SHP77 (cell line): ENCODE measurements around the gene TNNT2.

Experiments used
- DNase-seq, 2 experiments: peaks; one replicate each; lab custom pipeline; 2025; lab: John Stamatoyannopoulos, UW

Gene TNNT2

GRCh38 chr1:201377611-201378092, at the start of gene TNNT2:
Gene TNNT2, minus strand, starts transcription at chr1:201377680. Its CDS starts 4,426 bp downstream, at chr1:201373254.
- DNase-seq, result no peak

GRCh38 chr1:201426479-201427310, 49.2 kb upstream of the TNNT2 start:
- DNase-seq, result no peak

DNA sequence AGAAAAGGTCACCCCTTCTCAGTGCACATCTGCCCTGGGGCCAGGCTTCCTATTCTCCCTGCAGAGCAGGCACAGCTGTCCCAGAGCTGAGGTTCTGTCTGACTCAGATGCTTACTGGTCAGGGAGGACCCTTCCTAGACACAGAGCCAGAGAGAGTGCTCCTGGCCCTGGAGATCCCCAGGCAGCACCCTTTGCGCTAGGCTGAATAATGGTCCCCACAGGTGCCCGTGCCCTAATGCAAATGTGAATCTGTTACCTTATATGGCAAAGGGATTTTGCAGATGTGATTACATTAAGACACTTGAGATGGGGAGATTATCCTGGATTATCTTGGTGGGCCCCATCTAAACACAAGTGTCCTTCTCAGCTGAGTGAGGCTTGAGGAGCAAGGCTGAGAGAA, 46.7 kb upstream of the TNNT2 start:
- no peak for DNase-seq

GRCh38 chr1:201423655-201424054, 46.2 kb upstream of the TNNT2 start:
- no peak for DNase-seq

DNA sequence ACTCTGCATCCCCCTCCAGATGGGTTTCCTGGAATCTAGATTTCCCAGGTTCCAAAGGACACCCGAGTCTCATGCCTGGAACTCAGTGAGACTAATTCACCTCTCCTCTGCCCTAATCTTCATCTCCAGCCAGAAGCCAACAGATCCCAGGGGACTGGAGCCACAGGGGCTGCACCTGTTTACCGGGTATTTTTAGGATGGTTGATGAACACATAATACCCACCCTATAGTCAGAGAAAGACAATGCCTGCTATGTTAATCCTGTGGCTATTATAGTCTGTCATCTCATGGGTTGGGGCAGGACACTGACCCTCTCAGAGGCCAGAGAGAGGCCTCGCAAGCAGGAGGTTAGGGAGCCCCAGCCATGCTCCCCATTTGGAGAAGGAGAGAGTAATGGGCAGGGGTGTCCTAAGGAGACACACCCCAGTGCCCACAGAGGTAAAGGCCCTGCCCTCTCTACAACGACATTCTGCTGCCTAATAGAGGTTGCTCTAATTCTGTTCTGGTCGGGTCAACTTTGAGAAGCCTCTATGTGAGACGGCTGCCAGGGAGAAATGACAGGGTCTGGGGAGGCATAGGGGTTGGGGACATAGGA, 45.1 kb upstream of the TNNT2 start:
- DNase-seq, result no peak

DNA sequence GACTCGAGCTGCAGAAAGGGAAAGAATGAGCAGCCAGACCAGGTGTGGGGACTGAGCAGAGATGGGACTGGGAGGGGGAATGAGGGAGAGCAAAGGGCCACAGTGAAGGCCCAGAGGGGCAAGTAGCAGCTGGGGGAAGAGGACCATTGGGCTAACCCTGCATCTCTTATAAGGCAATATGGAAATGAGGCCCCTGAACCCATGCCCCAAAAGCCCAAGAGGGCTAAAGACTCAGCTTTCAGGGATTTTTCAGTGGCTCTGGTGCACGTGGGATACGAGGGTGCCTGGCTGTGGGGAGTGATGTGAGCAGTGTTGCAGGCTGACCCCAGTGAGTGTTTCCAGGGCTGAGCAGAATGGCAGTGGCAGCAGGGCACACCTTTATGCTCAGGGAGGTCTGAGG, 44.5 kb upstream of the TNNT2 start:
- DNase-seq, result no peak

- no peak for DNase-seq
Observed at GRCh38 chr1:201421041-201421440, 43.6 kb upstream of the TNNT2 start.

- DNase-seq, result no peak
Observed at GRCh38 chr1:201420608-201421002, 43.1 kb upstream of the TNNT2 start.

GRCh38 chr1:201419746-201420607, 42.5 kb upstream of the TNNT2 start:
- DNase-seq, result no peak

- DNase-seq, result no peak
Observed at GRCh38 chr1:201419256-201419655, 41.8 kb upstream of the TNNT2 start.

- no peak for DNase-seq
Observed at GRCh38 chr1:201418461-201418860, 41.0 kb upstream of the TNNT2 start.

DNA sequence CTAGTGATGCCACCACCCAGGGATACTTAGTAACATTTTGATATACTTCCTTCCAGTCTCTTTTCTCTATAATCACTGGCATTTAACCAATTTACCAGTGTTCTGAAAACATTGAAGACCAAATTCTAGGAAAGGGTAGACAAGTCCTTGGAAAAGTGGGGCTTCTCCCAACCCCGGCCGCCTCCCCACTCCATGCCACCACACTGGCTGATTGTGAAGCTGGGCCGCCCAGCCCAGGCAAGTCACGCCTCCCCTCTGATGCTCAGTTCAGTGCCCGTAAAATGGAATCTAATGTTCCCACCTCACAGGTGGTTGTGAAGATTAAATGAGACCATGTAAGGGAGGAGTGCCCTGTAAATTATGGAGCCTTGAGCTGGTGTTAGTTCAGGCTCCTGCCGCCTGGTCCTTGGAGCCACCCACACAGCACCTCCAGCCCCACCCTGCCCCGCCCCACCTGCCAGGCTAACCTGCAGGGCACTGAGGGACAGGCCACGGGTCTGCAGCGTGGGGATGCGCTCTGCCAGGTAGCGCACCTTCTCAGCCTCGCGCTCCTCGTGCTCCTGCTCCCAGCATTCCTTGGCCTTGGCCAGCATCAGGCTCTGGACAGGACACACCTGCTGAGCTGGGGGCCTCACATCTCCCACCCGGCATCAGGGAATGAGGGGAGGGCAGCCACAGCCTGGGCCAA, 36.7 kb upstream of the TNNT2 start:
- no peak for DNase-seq

- DNase-seq, result no peak
Observed at GRCh38 chr1:201411292-201411691, 33.8 kb upstream of the TNNT2 start.

DNA sequence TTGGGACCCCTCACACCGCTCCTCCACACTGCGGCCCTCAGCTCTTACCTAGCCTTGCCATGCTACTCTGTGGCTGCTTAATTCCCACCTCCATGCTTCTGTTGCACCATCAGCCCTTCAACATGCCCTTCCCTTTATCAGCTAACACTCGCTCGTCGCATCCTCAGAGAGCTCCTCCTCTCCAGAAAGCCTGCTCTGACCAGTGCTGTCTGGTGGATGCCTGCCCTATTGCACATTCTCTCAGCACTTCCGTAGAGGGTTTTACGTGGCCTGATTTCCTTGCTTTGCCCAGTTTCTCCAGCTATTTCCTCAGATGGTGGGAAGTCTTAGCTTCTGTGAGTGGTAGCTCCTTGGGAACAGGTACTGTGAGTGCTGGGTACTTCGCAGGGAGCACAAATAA, 32.0 kb upstream of the TNNT2 start:
- DNase-seq, result no peak

GRCh38 chr1:201408834-201409200, 31.3 kb upstream of the TNNT2 start:
- DNase-seq, result no peak

GRCh38 chr1:201408176-201408833, 30.8 kb upstream of the TNNT2 start:
- peak; percentile 53 to 67 for DNase-seq

GRCh38 chr1:201406831-201407406, 29.4 kb upstream of the TNNT2 start:
- no peak for DNase-seq

DNA sequence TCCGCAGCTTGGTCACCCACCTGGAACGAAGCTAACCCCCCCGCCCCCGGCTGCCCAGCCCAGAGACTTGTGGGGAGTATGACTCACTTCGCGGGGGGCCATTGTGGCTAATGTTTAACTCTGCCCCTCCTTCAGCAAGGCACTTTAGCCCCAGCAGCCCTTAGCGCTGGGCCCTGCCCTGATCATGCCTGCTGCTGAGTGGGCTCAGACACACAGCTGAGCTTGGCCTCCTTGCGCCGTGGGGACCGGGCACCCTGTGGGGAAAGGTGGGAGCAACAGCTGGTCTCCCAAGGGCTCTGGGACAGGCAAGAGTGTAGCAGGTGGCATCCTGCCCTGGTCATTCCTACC, 28.0 kb upstream of the TNNT2 start:
- DNase-seq, result no peak

- DNase-seq, result no peak
Observed at GRCh38 chr1:201404722-201405483, 27.4 kb upstream of the TNNT2 start.

GRCh38 chr1:201404055-201404454, 26.6 kb upstream of the TNNT2 start:
- DNase-seq, result no peak
